Esophagus muscularis mucosa (tissue), 3 donors: ENCODE results near the gene CELF2.

ENCODE experiments used
- CTCF ChIP-seq, 3 experiments: fragments of 200-600 bp in 2 of 3; fragments of 450-650 bp in 1 of 3; sonication (generic) in 2 of 3; IDR thresholded peaks; one replicate each; pipeline ENCODE4 v1.5.1; 2017 to 2019; ENCODE audit warnings: antibody characterized with exemption in 3 of 3, mild to moderate bottlenecking in 2 of 3, moderate library complexity in 1 of 3
- POLR2A ChIP-seq: fragments of 450-650 bp; IDR thresholded peaks from one replicate; pipeline ENCODE4 v1.6.1; 2017; ENCODE audit warnings: antibody characterized with exemption, moderate library complexity, mild to moderate bottlenecking, low read depth

GRCh38 chr10:11224321-11224720, 206.6 kb downstream of the CELF2 start:
- TF ChIP-seq CTCF (IDR thresholded peaks at IDR 0.05) = no peak
- TF ChIP-seq POLR2A = no peak
